GM18517 (cell line): Measurements from ENCODE around the gene AP1G1.
"Not testable (repeated sequence)": the region's sequence is repeated elsewhere in the genome, so short reads cannot be mapped to it uniquely, and the experiment has no call there.

ENCODE experiments used
- ATAC-seq: cut with Tn5 transposase; IDR thresholded peaks from one replicate; pipeline ENCODE4 v1.9.1; 2021; ENCODE audit warnings: mild to moderate bottlenecking, moderate library complexity; ENCODE audit not compliant: unreplicated experiment

Gene AP1G1

GRCh38 chr16:71707199-71707598 is 101.4 kb downstream of the AP1G1 start:
- ATAC-seq = no peak

DNA sequence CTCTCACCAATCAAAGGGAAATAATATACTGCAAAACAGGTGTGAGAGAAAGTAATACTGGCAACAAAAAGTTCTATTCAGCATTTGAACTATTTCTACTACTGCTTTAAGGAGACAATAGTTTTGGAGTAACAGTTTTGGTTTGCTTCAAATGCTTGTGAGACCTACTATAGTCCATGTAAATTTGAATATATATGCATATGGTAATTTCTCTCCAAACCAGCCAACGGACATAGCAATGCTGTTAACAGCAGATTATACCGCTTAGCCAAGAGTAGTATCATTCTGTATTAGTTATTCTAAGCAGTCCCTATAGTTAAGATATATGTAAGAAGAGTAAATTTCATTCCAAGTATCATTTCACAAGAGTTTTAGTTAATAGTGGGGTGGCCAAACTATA is 102.6 kb downstream of the AP1G1 start:
- ATAC-seq = no peak

DNA sequence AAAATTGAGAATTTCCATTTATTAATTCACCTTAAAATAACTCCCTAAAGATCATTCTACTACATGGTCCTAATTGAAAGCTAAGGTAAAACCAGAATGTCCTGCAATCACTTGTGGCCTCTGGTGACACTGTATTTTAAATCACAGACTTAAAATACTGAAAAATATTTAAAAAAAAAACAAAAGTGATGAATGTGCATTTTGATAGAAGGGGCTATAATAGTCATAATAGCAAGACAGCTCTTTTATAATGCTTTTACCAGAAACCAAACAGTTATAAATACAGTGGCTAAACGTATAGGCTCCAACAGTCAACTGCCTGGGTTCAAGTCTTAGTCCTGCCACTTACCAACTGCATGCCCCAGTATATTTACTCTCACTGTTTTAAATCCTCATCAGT is 105.3 kb downstream of the AP1G1 start:
- ATAC-seq = no peak

DNA sequence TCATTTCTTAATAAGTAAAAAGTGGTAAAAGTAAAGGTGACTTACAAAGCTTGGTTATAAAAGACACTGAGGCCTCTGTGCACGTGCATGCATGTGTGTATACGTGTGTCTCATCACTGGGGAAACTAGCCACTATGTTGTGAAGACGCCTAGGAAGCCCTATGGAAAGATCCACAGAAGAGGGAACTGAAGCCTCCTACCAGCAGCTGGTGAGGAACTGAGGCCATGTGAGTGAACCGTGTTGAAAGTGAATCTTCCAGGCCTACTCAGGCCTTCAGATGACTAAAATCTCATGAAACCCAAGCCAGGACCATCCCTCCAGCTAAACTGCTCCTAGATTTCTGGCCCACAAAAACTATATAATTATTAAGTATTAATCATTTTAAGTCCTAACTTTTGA is 107.8 kb downstream of the AP1G1 start:
- no peak for ATAC-seq

DNA sequence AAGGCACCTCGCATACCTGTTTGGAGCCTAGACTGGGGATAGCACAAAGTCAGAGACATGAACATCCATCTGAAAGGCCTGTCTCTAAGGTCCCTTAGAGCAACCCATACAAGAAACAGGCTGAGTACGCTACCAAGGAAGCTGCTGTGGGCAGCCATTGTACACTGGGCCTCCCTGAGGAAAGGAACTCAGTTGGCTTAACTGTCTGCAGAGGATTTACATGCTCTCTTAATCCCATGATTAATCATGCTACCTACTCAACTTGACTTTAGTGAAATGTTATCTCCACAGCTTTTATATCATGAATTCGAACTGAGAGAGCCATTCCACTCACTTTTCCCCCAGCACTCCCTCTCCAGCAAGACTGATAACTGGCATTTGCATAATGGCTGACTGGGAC is 110.1 kb downstream of the AP1G1 start:
- ATAC-seq = no peak

DNA sequence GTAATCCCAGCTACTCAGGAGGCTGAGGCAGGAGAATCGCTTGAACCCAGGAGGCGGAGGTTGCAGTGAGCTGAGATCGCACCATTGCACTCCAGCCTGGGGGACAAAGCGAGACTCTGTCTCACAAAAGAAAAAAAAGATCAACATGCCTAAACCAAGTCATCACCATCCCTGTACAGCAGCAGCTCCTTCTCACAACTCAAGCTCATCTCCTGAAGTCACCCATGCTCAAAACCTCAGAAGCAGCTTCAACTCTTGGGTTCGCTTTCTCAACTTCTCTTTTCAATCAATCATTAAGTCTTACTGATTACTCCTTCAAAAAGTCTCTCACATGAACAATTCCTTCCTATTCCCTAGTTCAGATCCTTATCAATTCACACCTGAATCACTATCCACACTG is 115.5 kb downstream of the AP1G1 start:
- no peak for ATAC-seq

GRCh38 chr16:71689901-71690300 is 118.7 kb downstream of the AP1G1 start:
- no peak for ATAC-seq

DNA sequence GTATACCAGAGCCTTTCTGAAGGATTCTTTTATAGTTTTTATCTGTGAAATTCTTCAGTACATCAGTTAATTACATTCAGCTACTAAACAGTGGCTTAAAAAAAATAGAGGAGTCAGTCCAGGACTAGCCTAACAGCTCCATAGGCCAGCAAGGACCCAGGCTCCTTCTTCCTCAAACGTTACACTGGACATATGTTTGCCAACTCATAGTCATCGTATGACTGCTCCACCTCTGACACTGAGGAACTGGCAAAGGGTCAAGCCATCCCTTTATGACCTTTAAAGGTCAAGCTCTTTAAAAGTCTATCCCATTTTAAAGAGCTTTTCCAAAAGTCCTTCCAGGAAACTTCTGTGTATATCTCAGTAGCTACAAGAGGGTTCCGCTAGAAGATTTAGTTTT is 120.8 kb downstream of the AP1G1 start:
- no peak for ATAC-seq

DNA sequence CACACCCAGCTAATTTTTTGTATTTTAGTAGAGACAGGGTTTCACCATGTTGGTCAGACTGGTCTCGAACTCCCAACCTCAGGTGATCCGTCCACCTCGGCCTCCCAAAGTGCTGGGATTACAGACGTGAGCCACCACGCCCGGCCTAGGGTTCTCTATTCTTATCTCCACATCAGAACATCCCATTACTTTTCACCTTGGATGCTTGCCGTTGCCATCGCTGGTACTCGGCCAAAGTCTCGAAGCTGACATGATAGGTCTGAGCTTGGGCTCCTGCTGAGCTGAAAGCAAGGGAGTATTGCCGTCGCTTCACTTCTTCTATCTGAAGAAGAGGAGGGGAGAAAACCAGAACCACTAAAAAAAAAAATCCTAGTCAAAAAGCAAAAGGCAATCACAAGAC is 124.4 kb downstream of the AP1G1 start:
- not testable (repeated sequence) for ATAC-seq

GRCh38 chr16:71681360-71681759 is 127.3 kb downstream of the AP1G1 start:
- no peak for ATAC-seq
